ENCODE measurements around the gene ARID5B. TPM values are rescaled to one million over a fixed set of nuclear protein-coding genes. Genes with fewer than 3 reads are reported as not detected.

ARID5B gene
- total RNA-seq, 1 experiment from 2014 or later = 168 TPM

DNA sequence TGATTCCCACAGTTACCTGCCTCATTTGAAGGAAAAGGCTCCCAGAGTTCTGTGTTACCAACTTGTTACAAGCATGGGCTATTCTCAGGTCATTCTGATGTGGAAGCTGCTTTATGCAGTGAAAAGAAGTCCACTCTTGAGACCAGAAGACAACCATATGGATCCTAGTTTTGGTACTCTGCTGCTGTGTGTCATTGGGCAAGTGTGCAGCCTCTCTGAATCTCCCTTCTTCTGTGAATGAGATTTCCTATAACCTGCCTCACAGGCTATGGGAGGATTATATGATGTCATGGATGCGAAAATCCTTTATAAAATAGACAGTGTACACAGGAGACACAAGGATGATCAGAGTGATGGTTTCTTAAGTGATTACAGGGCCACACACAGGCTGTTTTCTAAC lies 166.1 kb downstream of the ARID5B start:
- no peaks in the 10 kb centered on the region for H3K27me3 ChIP-seq (replicated peaks; ENCODE audit: control insufficient read depth, insufficient read depth, low read length)
- CTCF ChIA-PET = no interaction called here
- peaks cover 26% of the 10 kb centered on the region for H3K36me3 ChIP-seq (ENCODE audit: control insufficient read depth, insufficient read depth, low read length)
- POLR2A ChIA-PET = interaction anchor here (0.5 to 0.8 kb wide), 3 partner anchors 11 to 317 kb away, joined by 3 to 4 read pairs (median 3); no protein-coding TSS in a partner anchor
- H3K4me3 Mint-ChIP-seq (ENCODE audit: unreplicated experiment) = no peak overlapping the region
- DNase-seq = no peak
- H3K27ac Mint-ChIP-seq (ENCODE audit: unreplicated experiment) = peak overlapping the region; percentile 56
- peaks cover 24% of the 10 kb centered on the region for H3K4me1 Mint-ChIP-seq (ENCODE audit: low read depth, unreplicated experiment)
- TF ChIP-seq, protein P1, sequence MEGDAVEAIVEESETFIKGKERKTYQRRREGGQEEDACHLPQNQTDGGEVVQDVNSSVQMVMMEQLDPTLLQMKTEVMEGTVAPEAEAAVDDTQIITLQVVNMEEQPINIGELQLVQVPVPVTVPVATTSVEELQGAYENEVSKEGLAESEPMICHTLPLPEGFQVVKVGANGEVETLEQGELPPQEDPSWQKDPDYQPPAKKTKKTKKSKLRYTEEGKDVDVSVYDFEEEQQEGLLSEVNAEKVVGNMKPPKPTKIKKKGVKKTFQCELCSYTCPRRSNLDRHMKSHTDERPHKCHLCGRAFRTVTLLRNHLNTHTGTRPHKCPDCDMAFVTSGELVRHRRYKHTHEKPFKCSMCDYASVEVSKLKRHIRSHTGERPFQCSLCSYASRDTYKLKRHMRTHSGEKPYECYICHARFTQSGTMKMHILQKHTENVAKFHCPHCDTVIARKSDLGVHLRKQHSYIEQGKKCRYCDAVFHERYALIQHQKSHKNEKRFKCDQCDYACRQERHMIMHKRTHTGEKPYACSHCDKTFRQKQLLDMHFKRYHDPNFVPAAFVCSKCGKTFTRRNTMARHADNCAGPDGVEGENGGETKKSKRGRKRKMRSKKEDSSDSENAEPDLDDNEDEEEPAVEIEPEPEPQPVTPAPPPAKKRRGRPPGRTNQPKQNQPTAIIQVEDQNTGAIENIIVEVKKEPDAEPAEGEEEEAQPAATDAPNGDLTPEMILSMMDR (IDR thresholded peaks at IDR 0.05; ENCODE audit: insufficient read depth in 1 of 2, low read depth in 1 of 2, low read length in 1 of 2, severe bottlenecking in 1 of 2, unreplicated experiment in 1 of 2) = no peak
- no peaks in the 10 kb centered on the region for H3K27me3 Mint-ChIP-seq (ENCODE audit: insufficient read depth, unreplicated experiment)
- no peaks in the 10 kb centered on the region for H3K9me3 ChIP-seq
- intact Hi-C loops (cut with micrococcal nuclease; ENCODE audit: unreplicated experiment) = no loop called here
- no peaks in the 10 kb centered on the region for H3K4me1 ChIP-seq
- H3K4me3 ChIP-seq (ENCODE audit: low read depth, low read length) = no peak overlapping the region
- H3K9me3 Mint-ChIP-seq (ENCODE audit: unreplicated experiment) = no peaks in the 10 kb centered on the region
- BruUV-seq (replicated peaks) = no TSS peak
- peaks cover 100% of the 10 kb centered on the region for H3K36me3 Mint-ChIP-seq (ENCODE audit: insufficient read depth, unreplicated experiment)

DNA sequence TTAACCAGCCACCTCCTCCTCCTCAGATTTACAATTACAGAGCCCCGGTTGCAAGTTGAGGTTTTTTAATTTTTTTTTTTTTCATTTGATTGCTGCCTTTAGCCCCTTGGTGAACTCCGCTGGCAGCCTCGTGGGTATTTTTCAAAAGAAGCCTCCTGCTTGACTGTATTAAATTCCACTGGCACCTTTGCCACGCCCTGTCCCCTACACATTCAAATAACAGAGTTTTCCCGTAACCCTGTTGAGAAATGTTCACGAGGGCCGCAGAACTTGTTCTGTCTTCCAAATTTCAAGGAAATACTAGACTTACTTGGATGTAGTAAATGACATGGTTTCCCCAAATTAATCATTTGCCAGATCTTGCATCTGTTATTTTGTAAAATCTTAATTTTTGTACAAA lies 167.0 kb downstream of the ARID5B start:
- Histone ChIP-seq H3K9me3 (no peaks in the 10 kb centered on the region), H3K27me3 (replicated peaks; ENCODE audit: control insufficient read depth, insufficient read depth, low read length) (no peaks in the 10 kb centered on the region), H3K4me1 (no peaks in the 10 kb centered on the region), H3K36me3 (ENCODE audit: control insufficient read depth, insufficient read depth, low read length) (peaks cover 26% of the 10 kb centered on the region), H3K4me3 (ENCODE audit: low read depth, low read length) (no peak overlapping the region)
- Mint-ChIP-seq H3K4me3 (ENCODE audit: unreplicated experiment) (no peak overlapping the region), H3K4me1 (ENCODE audit: low read depth, unreplicated experiment) (peaks cover 33% of the 10 kb centered on the region), H3K9me3 (ENCODE audit: unreplicated experiment) (no peaks in the 10 kb centered on the region), H3K27ac (ENCODE audit: unreplicated experiment) (peak overlapping the region; percentile 56), H3K27me3 (ENCODE audit: insufficient read depth, unreplicated experiment) (no peaks in the 10 kb centered on the region), H3K36me3 (ENCODE audit: insufficient read depth, unreplicated experiment) (peaks cover 100% of the 10 kb centered on the region)
- TF ChIP-seq, protein P1 (IDR thresholded peaks at IDR 0.05; ENCODE audit: insufficient read depth in 1 of 2, low read depth in 1 of 2, low read length in 1 of 2, severe bottlenecking in 1 of 2, unreplicated experiment in 1 of 2) = no peak
- intact Hi-C loops (cut with micrococcal nuclease; ENCODE audit: unreplicated experiment) = no loop called here
- no peak for DNase-seq
- ChIA-PET POLR2A (no interaction called here), CTCF (no interaction called here)
- BruUV-seq (replicated peaks) = no TSS peak

DNA sequence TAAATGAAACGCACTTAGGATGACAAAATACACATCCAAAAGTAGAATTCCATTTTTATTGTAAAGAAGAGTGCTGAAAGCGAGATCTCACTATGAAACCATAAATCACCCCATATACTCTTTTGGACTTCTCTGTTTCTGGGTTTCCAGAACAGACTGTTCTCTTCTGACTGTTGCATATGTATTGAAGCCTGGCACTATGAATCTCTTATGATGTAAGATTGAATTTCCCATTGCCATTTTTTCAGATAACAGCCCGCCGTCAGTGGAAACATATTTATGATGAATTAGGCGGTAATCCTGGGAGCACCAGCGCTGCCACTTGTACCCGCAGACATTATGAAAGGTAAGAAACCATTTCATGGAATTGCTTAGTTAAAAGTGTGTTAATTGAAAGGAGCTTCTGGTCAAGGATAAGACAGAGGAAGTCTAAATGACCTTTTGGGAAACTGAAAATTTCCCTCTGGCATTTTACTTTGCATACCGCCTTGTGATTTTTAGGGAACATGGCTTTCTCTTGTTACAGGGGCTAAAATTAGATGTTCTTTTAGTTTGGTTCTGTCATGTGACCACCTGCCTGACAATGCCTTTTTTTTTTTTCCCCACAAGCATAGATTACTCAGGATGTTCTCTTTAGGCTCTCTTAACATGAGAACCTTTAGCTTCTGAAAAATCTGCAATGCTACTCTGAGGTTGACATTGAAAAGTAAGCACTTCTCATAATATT lies 168.1 kb downstream of the ARID5B start:
- Mint-ChIP-seq H3K4me1 (ENCODE audit: low read depth, unreplicated experiment) (peaks cover 33% of the 10 kb centered on the region), H3K4me3 (ENCODE audit: unreplicated experiment) (no peak overlapping the region), H3K27ac (ENCODE audit: unreplicated experiment) (peak overlapping the region; percentile 29), H3K36me3 (ENCODE audit: insufficient read depth, unreplicated experiment) (peaks cover 100% of the 10 kb centered on the region), H3K9me3 (ENCODE audit: unreplicated experiment) (no peaks in the 10 kb centered on the region), H3K27me3 (ENCODE audit: insufficient read depth, unreplicated experiment) (no peaks in the 10 kb centered on the region)
- CTCF ChIA-PET = interaction anchor here (1.1 kb wide), 1 partner anchor 31 kb away, joined by 4 read pairs; no protein-coding TSS in a partner anchor
- Histone ChIP-seq H3K9me3 (no peaks in the 10 kb centered on the region), H3K4me1 (no peaks in the 10 kb centered on the region), H3K27me3 (replicated peaks; ENCODE audit: control insufficient read depth, insufficient read depth, low read length) (no peaks in the 10 kb centered on the region), H3K36me3 (ENCODE audit: control insufficient read depth, insufficient read depth, low read length) (peaks cover 25% of the 10 kb centered on the region), H3K4me3 (ENCODE audit: low read depth, low read length) (no peak overlapping the region)
- TF ChIP-seq, protein P1 (IDR thresholded peaks at IDR 0.05; ENCODE audit: insufficient read depth in 1 of 2, low read depth in 1 of 2, low read length in 1 of 2, severe bottlenecking in 1 of 2, unreplicated experiment in 1 of 2) = no peak
- intact Hi-C loops (cut with micrococcal nuclease; ENCODE audit: unreplicated experiment) = no loop called here
- POLR2A ChIA-PET = no interaction called here
- DNase-seq = no peak
- BruUV-seq (replicated peaks) = no TSS peak

Data from Caco-2 (cell line).